B cell (primary cell): ENCODE data around the gene SLC9A3. TPM values are rescaled to one million over a fixed set of nuclear protein-coding genes. Genes with fewer than 3 reads are reported as not detected.

ENCODE experiments used
- ATAC-seq: fragments of 200-7000 bp; cut with Tn5 transposase; one replicate; pipeline ENCODE4 v1.10.0; 2021; ENCODE audit warnings: low read depth, mild to moderate bottlenecking, moderate number of reproducible peaks, moderate library complexity
- CTCF ChIA-PET: fragments of 350-600 bp; sonication (Branson Sonifier 250); formaldehyde crosslinking; loops from one replicate; lab custom pipeline; 2021; ENCODE audit warnings: antibody characterized with exemption, inconsistent platforms; lab: Charles Lee
- POLR2A ChIA-PET: fragments of 350-600 bp; sonication (Branson Sonifier 250); formaldehyde crosslinking; loops from one replicate; lab custom pipeline; 2021; ENCODE audit warnings: antibody characterized with exemption; lab: Charles Lee
- DNase-seq: peaks from one replicate; pipeline ENCODE4 v3.0.0; 2013
- H2AFZ ChIP-seq: 2 replicates; pipeline ENCODE4 v1.6.1; 2012; ENCODE audit warnings: mild to moderate bottlenecking, low read depth, low read length; ENCODE audit not compliant: insufficient read depth, poor library complexity, severe bottlenecking
- H3K27ac ChIP-seq, 2 donors: 1 replicate in 1 of 2; 2 replicates in 1 of 2; pipeline ENCODE4 v1.5.1; 2012 to 2013; ENCODE audit warnings: low read length in 2 of 2, mild to moderate bottlenecking in 2 of 2, moderate library complexity in 1 of 2
- H3K27me3 ChIP-seq, 4 experiments: fragments of 200-600 bp in 1 of 4; sonication (generic) in 1 of 4; replicated peaks in 1 of 4; 1 replicate in 2 of 4; 2 replicates in 2 of 4; pipeline versions ENCODE4 v1.6.1 to v1.7.0; 2013 to 2016; ENCODE audit warnings: low read length in 3 of 4, mild to moderate bottlenecking in 2 of 4, mixed read lengths in 1 of 4, moderate library complexity in 1 of 4; ENCODE audit not compliant: insufficient read depth in 4 of 4, control insufficient read depth in 3 of 4; ENCODE audit errors: control extremely low read depth in 1 of 4
- H3K36me3 ChIP-seq, 2 experiments: replicated peaks in 1 of 2; 1 replicate in 1 of 2; 2 replicates in 1 of 2; pipeline versions ENCODE4 v1.6.1 to v1.7.1; 2013; ENCODE audit warnings: low read length in 1 of 2; ENCODE audit not compliant: insufficient read depth in 2 of 2, control insufficient read depth in 1 of 2; ENCODE audit errors: control extremely low read depth in 1 of 2, extremely low read depth in 1 of 2
- H3K4me1 ChIP-seq, 2 donors: fragments of 200-600 bp in 1 of 2; sonication (generic) in 1 of 2; 1 replicate in 1 of 2; 2 replicates in 1 of 2; pipeline versions ENCODE4 v1.5.1 to v1.6.1; 2013 to 2017; ENCODE audit warnings: low read length in 2 of 2; ENCODE audit not compliant: control insufficient read depth in 2 of 2, insufficient read depth in 2 of 2
- H3K4me2 ChIP-seq: replicated peaks from 2 replicates; pipeline ENCODE3; 2012; ENCODE audit warnings: mild to moderate bottlenecking, low read depth, low read length; ENCODE audit not compliant: poor library complexity, severe bottlenecking
- H3K4me3 ChIP-seq, 5 experiments: fragments of 200-600 bp in 1 of 5; sonication (generic) in 1 of 5; 1 replicate in 3 of 5; 2 replicates in 2 of 5; pipeline versions ENCODE4 v1.5.1 to v1.7.0; 2011 to 2016; ENCODE audit warnings: low read length in 4 of 5, mild to moderate bottlenecking in 4 of 5, low read depth in 2 of 5, control low read depth in 1 of 5, moderate library complexity in 1 of 5; ENCODE audit not compliant: insufficient read depth in 1 of 5; ENCODE audit errors: control extremely low read depth in 1 of 5, extremely low read depth in 1 of 5
- H3K79me2 ChIP-seq: fragments of 200-600 bp; sonication (generic); one replicate; pipeline ENCODE4 v1.6.0; 2016; ENCODE audit warnings: low read length; ENCODE audit not compliant: control insufficient read depth, insufficient read depth
- H3K9ac ChIP-seq: fragments of 200-600 bp; sonication (generic); 2 replicates; pipeline ENCODE4 v1.6.1; 2017; ENCODE audit warnings: mild to moderate bottlenecking, low read length, moderate library complexity
- H3K9me3 ChIP-seq, 3 donors: one replicate each; pipeline versions ENCODE4 v1.6.1 to v1.7.1; 2013; ENCODE audit warnings: low read length in 2 of 3; ENCODE audit not compliant: control insufficient read depth in 2 of 3, insufficient read depth in 1 of 3; ENCODE audit errors: control extremely low read depth in 1 of 3
- H4K20me1 ChIP-seq: 2 replicates; pipeline ENCODE4 v1.6.0; 2012; ENCODE audit warnings: mild to moderate bottlenecking, low read length; ENCODE audit not compliant: insufficient read depth, control insufficient read depth, poor library complexity, severe bottlenecking
- H3K27ac Mint-ChIP-seq: one replicate; pipeline ENCODE4 v1.8.0; 2021; ENCODE audit warnings: mixed read lengths
- H3K27me3 Mint-ChIP-seq: one replicate; pipeline ENCODE4 v1.8.0; 2021; ENCODE audit warnings: mixed read lengths
- H3K4me1 Mint-ChIP-seq: one replicate; pipeline ENCODE4 v1.8.0; 2021; ENCODE audit warnings: mixed read lengths
- H3K4me3 Mint-ChIP-seq: one replicate; pipeline ENCODE4 v1.8.0; 2021; ENCODE audit warnings: mixed read lengths
- H3K9me3 Mint-ChIP-seq: one replicate; pipeline ENCODE4 v1.8.0; 2022; ENCODE audit warnings: mixed read lengths; ENCODE audit not compliant: insufficient read depth
- EZH2 ChIP-seq: IDR thresholded peaks from 2 replicates; pipeline ENCODE4 v1.6.1; 2012; ENCODE audit warnings: borderline replicate concordance, low read depth, mild to moderate bottlenecking, moderate library complexity, low read length; ENCODE audit not compliant: insufficient read depth, poor library complexity, severe bottlenecking
- WGBS: methylation state at CpG from one replicate; pipeline ENCODE4 v1.1.5; 2013; ENCODE audit warnings: missing lambda C conversion rate; ENCODE audit not compliant: insufficient coverage; 5-methylcytosine and 5-hydroxymethylcytosine counted together
- intact Hi-C: fragments of 100-400 bp; cut with micrococcal nuclease; formaldehyde crosslinking; loops from one replicate; pipeline ENCODE4 v1.10.0; 2022
- polyA plus RNA-seq: library from polyadenylated mRNA; depleted of rRNA; stranded (reverse); fragments of >200 nt; gene quantifications from 2 replicates; pipeline ENCODE4 v1.2.3, GENCODE V29; 2012
- total RNA-seq, 2 donors: library from RNA; stranded (reverse); fragments of 120-200 nt in 1 of 2; gene quantifications; 1 replicate in 1 of 2; 2 replicates in 1 of 2; pipeline versions ENCODE4 v1.2.3 to v1.2.4, GENCODE V29; 2013 to 2022
- TF ChIP-seq, protein P1 (sequence below): fragments of 200-600 bp; IDR thresholded peaks from one replicate; pipeline ENCODE4 v1.8.0; 2022; ENCODE audit warnings: antibody characterized with exemption, mild to moderate bottlenecking

Gene SLC9A3
- total and polyA plus RNA-seq, 2 donors (not counting 1 experiment from before 2014, with no cell fraction given): 0.84 to 2.0 TPM

DNA sequence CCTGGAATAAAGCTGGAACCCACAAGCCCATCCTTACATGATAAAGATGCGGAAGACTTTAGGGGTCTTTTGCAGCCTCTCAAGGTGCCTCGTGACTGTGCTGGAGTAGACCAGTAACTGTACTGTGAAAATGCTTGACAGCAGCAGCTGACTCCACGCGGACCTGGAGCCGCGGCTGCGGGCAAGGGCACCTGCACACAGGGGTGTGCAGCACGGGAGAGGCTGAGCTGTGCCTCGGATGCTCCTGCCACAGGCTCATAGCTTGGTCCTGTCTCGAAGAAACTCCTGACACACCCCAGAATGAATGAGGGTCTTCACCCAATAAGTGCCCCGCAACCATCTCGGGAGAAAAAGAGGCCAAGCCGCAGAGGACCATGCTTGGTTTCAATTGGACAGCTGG, 47.5 kb upstream of the SLC9A3 start:
- no peaks in the 10 kb centered on the region for H4K20me1 ChIP-seq
- Mint-ChIP-seq H3K27ac (no peak overlapping the region), H3K9me3 (peaks cover 13% of the 10 kb centered on the region), H3K4me1 (peaks cover 3% of the 10 kb centered on the region), H3K27me3 (peaks cover 46% of the 10 kb centered on the region), H3K4me3 (no peak overlapping the region)
- no peaks in the 10 kb centered on the region for H3K4me1 ChIP-seq
- peaks cover 0 to 22% (median 0%) of the 10 kb centered on the region in 4 experiments for H3K27me3 ChIP-seq
- POLR2A ChIA-PET: no interaction called here
- CTCF ChIA-PET: no interaction called here
- no peak overlapping the region for H3K4me3 ChIP-seq
- H3K36me3 ChIP-seq: no peaks in the 10 kb centered on the region
- TF ChIP-seq EZH2: no peak
- TF ChIP-seq, protein P1, sequence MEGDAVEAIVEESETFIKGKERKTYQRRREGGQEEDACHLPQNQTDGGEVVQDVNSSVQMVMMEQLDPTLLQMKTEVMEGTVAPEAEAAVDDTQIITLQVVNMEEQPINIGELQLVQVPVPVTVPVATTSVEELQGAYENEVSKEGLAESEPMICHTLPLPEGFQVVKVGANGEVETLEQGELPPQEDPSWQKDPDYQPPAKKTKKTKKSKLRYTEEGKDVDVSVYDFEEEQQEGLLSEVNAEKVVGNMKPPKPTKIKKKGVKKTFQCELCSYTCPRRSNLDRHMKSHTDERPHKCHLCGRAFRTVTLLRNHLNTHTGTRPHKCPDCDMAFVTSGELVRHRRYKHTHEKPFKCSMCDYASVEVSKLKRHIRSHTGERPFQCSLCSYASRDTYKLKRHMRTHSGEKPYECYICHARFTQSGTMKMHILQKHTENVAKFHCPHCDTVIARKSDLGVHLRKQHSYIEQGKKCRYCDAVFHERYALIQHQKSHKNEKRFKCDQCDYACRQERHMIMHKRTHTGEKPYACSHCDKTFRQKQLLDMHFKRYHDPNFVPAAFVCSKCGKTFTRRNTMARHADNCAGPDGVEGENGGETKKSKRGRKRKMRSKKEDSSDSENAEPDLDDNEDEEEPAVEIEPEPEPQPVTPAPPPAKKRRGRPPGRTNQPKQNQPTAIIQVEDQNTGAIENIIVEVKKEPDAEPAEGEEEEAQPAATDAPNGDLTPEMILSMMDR: no peak
- no peak overlapping the region for H3K4me2 ChIP-seq
- no peak overlapping the region for H2AFZ ChIP-seq
- no peak overlapping the region for H3K9ac ChIP-seq
- no peak overlapping the region for H3K27ac ChIP-seq
- H3K79me2 ChIP-seq: no peaks in the 10 kb centered on the region
- DNase-seq (no peak), ATAC-seq (no peak)
- peaks cover 0 to 22% (median 13%) of the 10 kb centered on the region in 3 donors for H3K9me3 ChIP-seq
- intact Hi-C loops: no loop called here
- WGBS: 93% methylated on average over 11 of the region's 13 CpGs

GRCh38 chr5:570886-571285, 46.6 kb upstream of the SLC9A3 start:
- H3K4me2 ChIP-seq: no peak overlapping the region
- 100% methylated on average over 5 of the region's 8 CpGs for whole genome bisulfite sequencing
- Mint-ChIP-seq H3K9me3 (peaks cover 7% of the 10 kb centered on the region), H3K4me1 (peaks cover 3% of the 10 kb centered on the region), H3K27me3 (peaks cover 47% of the 10 kb centered on the region), H3K4me3 (no peak overlapping the region), H3K27ac (no peak overlapping the region)
- H3K9ac ChIP-seq: no peak overlapping the region
- H3K36me3 ChIP-seq: no peaks in the 10 kb centered on the region
- peaks cover 0 to 24% (median 5%) of the 10 kb centered on the region in 3 donors for H3K9me3 ChIP-seq
- no peaks in the 10 kb centered on the region for H3K79me2 ChIP-seq
- no peak overlapping the region for H2AFZ ChIP-seq
- ATAC-seq: no peak
- TF ChIP-seq, protein P1: no peak
- TF ChIP-seq EZH2: no peak
- intact Hi-C loops: no loop called here
- no peak overlapping the region for H3K27ac ChIP-seq
- no peak for DNase-seq
- ChIA-PET POLR2A (no interaction called here), CTCF (no interaction called here)
- no peaks in the 10 kb centered on the region for H3K4me1 ChIP-seq
- peaks cover 0 to 25% (median 0%) of the 10 kb centered on the region in 4 experiments for H3K27me3 ChIP-seq
- no peak overlapping the region for H3K4me3 ChIP-seq
- no peaks in the 10 kb centered on the region for H4K20me1 ChIP-seq
